HEK293 (cell line): ENCODE data around the gene KIAA0825.

Source experiments
- CTCF ChIA-PET: fragments of 350-600 bp; formaldehyde crosslinking; extraction: SDS; loops from one replicate; lab custom pipeline; 2021; ENCODE audit warnings: antibody characterized with exemption; lab: Yijun Ruan, JAX
- POLR2A ChIA-PET: fragments of 300-600 bp; formaldehyde crosslinking; extraction: SDS; loops from one replicate; lab custom pipeline; 2020; ENCODE audit warnings: antibody characterized with exemption, inconsistent platforms; lab: Yijun Ruan, JAX
- H3K27ac ChIP-seq: fragments of 200-500 bp; sonication (Bioruptor generic); 2 replicates; pipeline ENCODE4 v1.5.1; 2014; ENCODE audit warnings: low read depth, low read length, control low read depth, inconsistent platforms; ENCODE audit errors: extremely low read depth
- H3K36me3 ChIP-seq, 2 experiments: fragments of 200-500 bp in 1 of 2; sonication (Bioruptor generic) in 1 of 2; 1 replicate in 1 of 2; 2 replicates in 1 of 2; pipeline ENCODE4 v1.5.1; 2014 to 2017; ENCODE audit warnings: inconsistent platforms in 2 of 2, low read length in 2 of 2; ENCODE audit not compliant: control insufficient read depth in 2 of 2, insufficient read depth in 1 of 2
- H3K4me1 ChIP-seq: fragments of 200-500 bp; sonication (Bioruptor generic); 2 replicates; pipeline ENCODE4 v1.5.1; 2014; ENCODE audit warnings: mild to moderate bottlenecking, low read length, inconsistent platforms; ENCODE audit not compliant: control insufficient read depth, insufficient read depth
- H3K4me3 ChIP-seq: 2 replicates; pipeline ENCODE4 v1.5.1; 2011; ENCODE audit warnings: low read depth, mild to moderate bottlenecking, control low read depth, low read length, moderate library complexity
- H3K9me3 ChIP-seq: fragments of 200-500 bp; sonication (Bioruptor generic); 2 replicates; pipeline ENCODE4 v1.5.1; 2014; ENCODE audit warnings: low read depth, low read length, inconsistent platforms; ENCODE audit not compliant: control insufficient read depth, insufficient read depth
- BCL11A ChIP-seq: fragments of 450-650 bp; formaldehyde crosslinking; IDR thresholded peaks from 2 replicates; pipeline ENCODE4 v1.5.1; 2016; ENCODE audit warnings: low read depth, missing biosample characterization, missing genetic modification characterization
- GLI4 ChIP-seq: fragments of 450-650 bp; formaldehyde crosslinking; IDR thresholded peaks from 2 replicates; pipeline ENCODE4 v1.5.1; 2016; ENCODE audit warnings: missing biosample characterization, missing genetic modification characterization
- GLIS2 ChIP-seq: fragments of 450-650 bp; formaldehyde crosslinking; IDR thresholded peaks from 2 replicates; pipeline ENCODE4 v1.5.1; 2016; ENCODE audit warnings: missing biosample characterization, missing genetic modification characterization
- HIC1 ChIP-seq: fragments of 450-650 bp; formaldehyde crosslinking; IDR thresholded peaks from 2 replicates; pipeline ENCODE4 v1.5.1; 2016; ENCODE audit warnings: missing biosample characterization, missing genetic modification characterization
- KLF16 ChIP-seq: fragments of 450-650 bp; formaldehyde crosslinking; IDR thresholded peaks from 2 replicates; pipeline ENCODE4 v1.5.1; 2017; ENCODE audit warnings: missing biosample characterization, missing genetic modification characterization
- MZF1 ChIP-seq: fragments of 450-650 bp; formaldehyde crosslinking; IDR thresholded peaks from 2 replicates; pipeline ENCODE4 v1.5.1; 2017; ENCODE audit warnings: missing biosample characterization, missing genetic modification characterization, borderline replicate concordance
- PRDM10 ChIP-seq: fragments of 450-650 bp; formaldehyde crosslinking; IDR thresholded peaks from 2 replicates; pipeline ENCODE4 v1.5.1; 2016; ENCODE audit warnings: missing biosample characterization, missing genetic modification characterization
- PRDM6 ChIP-seq: fragments of 450-650 bp; formaldehyde crosslinking; IDR thresholded peaks from 2 replicates; pipeline ENCODE4 v1.5.1; 2017; ENCODE audit warnings: missing biosample characterization, missing genetic modification characterization
- ZBTB17 ChIP-seq: fragments of 450-650 bp; formaldehyde crosslinking; IDR thresholded peaks from 2 replicates; pipeline ENCODE4 v1.5.1; 2016; ENCODE audit warnings: missing biosample characterization, missing genetic modification characterization
- ZBTB44 ChIP-seq: fragments of 450-650 bp; IDR thresholded peaks from 2 replicates; pipeline ENCODE4 v1.5.1; 2018; ENCODE audit warnings: missing biosample characterization, mild to moderate bottlenecking, missing genetic modification characterization
- ZNF114 ChIP-seq: fragments of 450-650 bp; formaldehyde crosslinking; IDR thresholded peaks from 2 replicates; pipeline ENCODE4 v1.5.0; 2017; ENCODE audit warnings: missing biosample characterization, missing genetic modification characterization
- ZNF133 ChIP-seq: fragments of 450-650 bp; formaldehyde crosslinking; IDR thresholded peaks from 2 replicates; pipeline ENCODE4 v1.5.1; 2016; ENCODE audit warnings: missing biosample characterization, missing genetic modification characterization
- ZNF48 ChIP-seq: fragments of 450-650 bp; formaldehyde crosslinking; IDR thresholded peaks from 2 replicates; pipeline ENCODE4 v1.5.1; 2016; ENCODE audit warnings: missing biosample characterization, missing genetic modification characterization
- ZNF544 ChIP-seq: fragments of 450-650 bp; formaldehyde crosslinking; IDR thresholded peaks from 2 replicates; pipeline ENCODE4 v1.5.0; 2017; ENCODE audit warnings: missing biosample characterization, missing genetic modification characterization
- ZNF558 ChIP-seq: fragments of 450-650 bp; formaldehyde crosslinking; IDR thresholded peaks from 2 replicates; pipeline ENCODE4 v1.5.1; 2016; ENCODE audit warnings: missing biosample characterization, missing genetic modification characterization
- ZNF600 ChIP-seq: fragments of 450-650 bp; formaldehyde crosslinking; IDR thresholded peaks from 2 replicates; pipeline ENCODE4 v1.5.1; 2016; ENCODE audit warnings: missing biosample characterization, missing genetic modification characterization
- ZNF639 ChIP-seq: fragments of 450-650 bp; formaldehyde crosslinking; IDR thresholded peaks from 2 replicates; pipeline ENCODE4 v1.5.1; 2016; ENCODE audit warnings: missing biosample characterization, missing genetic modification characterization
- ZNF645 ChIP-seq: fragments of 450-650 bp; formaldehyde crosslinking; IDR thresholded peaks from 2 replicates; pipeline ENCODE4; 2016; ENCODE audit warnings: missing biosample characterization, missing genetic modification characterization
- ZNF701 ChIP-seq: fragments of 450-650 bp; formaldehyde crosslinking; IDR thresholded peaks from 2 replicates; pipeline ENCODE4 v1.5.1; 2016; ENCODE audit warnings: missing biosample characterization, missing genetic modification characterization
- ZNF747 ChIP-seq: fragments of 450-650 bp; formaldehyde crosslinking; IDR thresholded peaks from 2 replicates; pipeline ENCODE4 v1.5.1; 2016; ENCODE audit warnings: missing biosample characterization, missing genetic modification characterization
- ZNF776 ChIP-seq: fragments of 450-650 bp; formaldehyde crosslinking; IDR thresholded peaks from 2 replicates; pipeline ENCODE4 v1.5.0; 2017; ENCODE audit warnings: missing biosample characterization, missing genetic modification characterization, borderline replicate concordance
- ZSCAN30 ChIP-seq: fragments of 450-650 bp; IDR thresholded peaks from 2 replicates; pipeline ENCODE4 v1.5.1; 2018; ENCODE audit warnings: missing biosample characterization, mild to moderate bottlenecking, missing genetic modification characterization, moderate library complexity
- ZSCAN5A ChIP-seq: fragments of 450-650 bp; formaldehyde crosslinking; IDR thresholded peaks from 2 replicates; pipeline ENCODE4 v1.5.1; 2016; ENCODE audit warnings: missing biosample characterization, missing genetic modification characterization

KIAA0825 gene

GRCh38 chr5:94508461-94509148, 109.8 kb downstream of the KIAA0825 start:
- Histone ChIP-seq H3K4me1 (peaks cover 8% of the 10 kb centered on the region; the same call in 1 of the 2 replicates), H3K36me3 (no peaks in the 10 kb centered on the region), H3K4me3 (no peak overlapping the region), H3K9me3 (no peaks in the 10 kb centered on the region), H3K27ac (no peak overlapping the region)
- ChIA-PET POLR2A (no interaction called here), CTCF (interaction anchor here (0.7 kb wide), 1 partner anchor 9 kb away, joined by 4 read pairs; no protein-coding TSS in a partner anchor)
- no peak for TF ChIP-seq ZNF600 (tag by site-specific recombination)
- TF ChIP-seq GLIS2, result no peak
- peak; percentile 82 for TF ChIP-seq PRDM10 (tag by site-specific recombination)
- no peak for TF ChIP-seq KLF16 (tag by site-specific recombination)
- no peak for TF ChIP-seq ZNF776
- TF ChIP-seq ZSCAN30 (tag by site-specific recombination), result no peak
- peak; percentile 41; the same call in 1 of the 2 replicates for TF ChIP-seq PRDM6 (tag by site-specific recombination)
- no peak for TF ChIP-seq ZNF701 (tag by site-specific recombination)
- no peak for TF ChIP-seq ZNF645 (tag by site-specific recombination)
- no peak for TF ChIP-seq BCL11A (tag by site-specific recombination)
- TF ChIP-seq ZSCAN5A (tag by site-specific recombination), result no peak
- no peak for TF ChIP-seq ZNF558 (tag by site-specific recombination)
- TF ChIP-seq ZBTB17 (tag by site-specific recombination), result peak; percentile 34; the same call in 1 of the 2 replicates
- TF ChIP-seq ZNF114 (tag by site-specific recombination), result no peak
- TF ChIP-seq ZNF133 (tag by site-specific recombination), result no peak
- TF ChIP-seq GLI4 (tag by site-specific recombination), result no peak
- no peak for TF ChIP-seq ZNF48 (tag by site-specific recombination)
- no peak for TF ChIP-seq HIC1 (tag by site-specific recombination)
- TF ChIP-seq ZNF747 (tag by site-specific recombination), result no peak
- no peak for TF ChIP-seq MZF1 (tag by site-specific recombination)
- TF ChIP-seq ZNF639 (tag by site-specific recombination), result no peak
- no peak for TF ChIP-seq ZNF544
- TF ChIP-seq ZBTB44 (tag by site-specific recombination), result no peak
